HepG2 (cell line): ENCODE results near the gene LBX2. TPM values are rescaled to one million over a fixed set of nuclear protein-coding genes. Genes with fewer than 3 reads are reported as not detected.

Experiments used
- CCDC6 ChIP-seq: sonication (generic); formaldehyde crosslinking; IDR thresholded peaks from 2 replicates; pipeline ENCODE4 v1.8.1; 2022; ENCODE audit warnings: mild to moderate bottlenecking, missing genetic modification reagents, moderate library complexity
- EP300 ChIP-seq, 3 experiments: sonication (generic) in 1 of 3; formaldehyde crosslinking in 1 of 3; IDR thresholded peaks; 2 replicates each; pipeline versions ENCODE4 v1.5.1 to v1.6.1; 2011 to 2020; ENCODE audit warnings: low read depth in 2 of 3, low read length in 2 of 3, borderline replicate concordance in 1 of 3, improper control_type of control experiment in 1 of 3, mild to moderate bottlenecking in 1 of 3, missing genetic modification reagents in 1 of 3, moderate library complexity in 1 of 3
- GABPA ChIP-seq, 2 experiments: IDR thresholded peaks; 2 replicates each; pipeline ENCODE4 v1.6.1; 2011 to 2016; ENCODE audit warnings: low read depth in 2 of 2, low read length in 1 of 2, missing biosample characterization in 1 of 2, missing genetic modification characterization in 1 of 2
- HDAC1 ChIP-seq: sonication (generic); formaldehyde crosslinking; IDR thresholded peaks from 2 replicates; pipeline ENCODE4 v1.5.1; 2020; ENCODE audit warnings: mild to moderate bottlenecking, missing genetic modification reagents
- TAF15 ChIP-seq: fragments of 200-400 bp; formaldehyde crosslinking; IDR thresholded peaks from one replicate; pipeline ENCODE4 v1.6.1; 2018; ENCODE audit warnings: mild to moderate bottlenecking, low read depth, low read length; ENCODE audit not compliant: poor library complexity, severe bottlenecking
- TP53 ChIP-seq: sonication (generic); formaldehyde crosslinking; conservative IDR thresholded peaks from 2 replicates; pipeline ENCODE4 v1.4.0; 2020; ENCODE audit warnings: missing genetic modification reagents
- ZBTB10 ChIP-seq: sonication (generic); formaldehyde crosslinking; IDR thresholded peaks from 2 replicates; pipeline ENCODE4 v1.4.0; 2020; ENCODE audit warnings: missing genetic modification reagents, borderline replicate concordance
- ZFP36 ChIP-seq: fragments of 150-350 bp; IDR thresholded peaks from 2 replicates; pipeline ENCODE4 v1.6.1; 2018; ENCODE audit warnings: borderline replicate concordance, low read length, low read depth; ENCODE audit not compliant: partially characterized antibody
- polyA plus RNA-seq, 8 experiments: library from polyadenylated mRNA; depleted of rRNA in 3 of 8; stranded (reverse) in 7 of 8; unstranded in 1 of 8; fragments of >200 nt; fragmentation: Illumina TruSeq in 4 of 8; extraction: Trizol in 4 of 8; gene quantifications; 2 replicates each; pipeline versions ENCODE4 v1.2.1 to v1.2.3, GENCODE V29; 2011 to 2016; ENCODE audit warnings: low read depth in 4 of 8, missing spikeins in 1 of 8, mixed read lengths in 1 of 8; ENCODE audit not compliant: insufficient read depth in 1 of 8
- total RNA-seq, 5 experiments: library from RNA; depleted of rRNA; stranded (reverse); fragments of >200 nt; fragmentation: Illumina TruSeq; extraction: Trizol; gene quantifications; 2 replicates each; pipeline ENCODE4 v1.2.3, GENCODE V29; 2016; ENCODE audit warnings: low read depth in 1 of 5

Gene LBX2
- total and polyA plus RNA-seq, 2 of the 13 experiments (the other 11 are each of a cell fraction or from before 2014, with no cell fraction given), result 6.4 to 8.1 TPM

- TF ChIP-seq TAF15 (no peak), CCDC6 (CRISPR knock-in tag) (no peak; the same call in 1 of the 2 replicates), ZFP36 (no peak), HDAC1 (CRISPR knock-in tag) (peak; percentile 75), EP300 (IDR thresholded peaks at IDR 0.05; ENCODE audit: low read depth in 2 of 2, low read length in 2 of 2) (peak in 1 of 2 experiments; percentile 47; a peak in 1 of 4 replicates), EP300 (CRISPR knock-in tag; IDR thresholded peaks at IDR 0.05; ENCODE audit: borderline replicate concordance) (no peak), ZBTB10 (CRISPR knock-in tag) (peak; percentile 96), GABPA (IDR thresholded peaks at IDR 0.05; ENCODE audit: low read depth, low read length) (no peak), GABPA (CRISPR knock-in tag; IDR thresholded peaks at IDR 0.05; ENCODE audit: low read depth) (peak; percentile 96), TP53 (0 out of 2 replicates have a peak, but pooled peaks have one; percentile 19)
These were observed 7.9 kb upstream of the LBX2 start, which contains the start of gene PCGF1 (continued) for GRCh38 chr2:74507145-74507925.
